ENCODE data around the gene ECEL1. TPM values are rescaled to one million over a fixed set of nuclear protein-coding genes. Genes with fewer than 3 reads are reported as not detected.

ECEL1 gene
- total and polyA plus RNA-seq, 2 of the 4 experiments (the other 2 are of a cell fraction), result not detected

GRCh38 chr2:232435375-232435648 is 52.3 kb downstream of the ECEL1 start:
- Histone ChIP-seq H4K20me1 (ENCODE audit: insufficient read depth, low read length) (no peaks in the 10 kb centered on the region), H2AFZ (replicated peaks; ENCODE audit: low read length, poor library complexity) (no peak overlapping the region), H3K27me3 (ENCODE audit: control insufficient read depth, insufficient read depth, low read length) (peaks cover 31% of the 10 kb centered on the region), H2BK120ac (ENCODE audit: low read depth, low read length) (no peak overlapping the region), H2AK5ac (ENCODE audit: low read depth, low read length) (no peak overlapping the region), H3K36me3 (ENCODE audit: control insufficient read depth, insufficient read depth, low read length) (no peaks in the 10 kb centered on the region), H2BK15ac (ENCODE audit: low read depth, low read length) (no peak overlapping the region), H4K91ac (ENCODE audit: insufficient read depth, low read depth, low read length) (no peak overlapping the region), H3K79me1 (ENCODE audit: low read depth in 1 of 2, low read length in 2 of 2) (no peaks in the 10 kb centered on the region), H3K56ac (ENCODE audit: extremely low read depth, insufficient read depth, low read length) (no peak overlapping the region), H3K27ac (ENCODE audit: insufficient read depth, low read length) (no peak overlapping the region), H3K4ac (ENCODE audit: low read depth, low read length) (no peak overlapping the region), H3K4me1 (ENCODE audit: control insufficient read depth, insufficient read depth, low read length) (no peaks in the 10 kb centered on the region), H3K9ac (ENCODE audit: low read depth, low read length) (no peak overlapping the region), H3K4me2 (ENCODE audit: low read depth, low read length) (no peak overlapping the region), H3K18ac (ENCODE audit: low read depth, low read length) (no peak overlapping the region), H3K23ac (ENCODE audit: low read depth, low read length) (no peak overlapping the region), H3K9me3 (ENCODE audit: control insufficient read depth, insufficient read depth, low read length) (no peaks in the 10 kb centered on the region), H3K9me1 (ENCODE audit: insufficient read depth, low read length) (no peaks in the 10 kb centered on the region), H2BK20ac (ENCODE audit: low read depth, low read length) (no peak overlapping the region), H3K4me3 (ENCODE audit: insufficient read depth, low read depth, low read length) (no peak overlapping the region), H4K8ac (ENCODE audit: low read depth in 2 of 2, low read length in 2 of 2) (no peak overlapping the region), H2BK5ac (ENCODE audit: low read depth, low read length, poor library complexity, severe bottlenecking) (no peak overlapping the region), H4K5ac (ENCODE audit: low read depth, low read length) (no peak overlapping the region), H2AK9ac (replicated peaks; ENCODE audit: low read depth, low read length, poor library complexity) (no peak overlapping the region), H3K14ac (replicated peaks; ENCODE audit: low read depth, low read length) (no peak overlapping the region)
- no TSS peak for BruUV-seq (replicated peaks)
- TF ChIP-seq POLR2A (IDR thresholded peaks at IDR 0.05; ENCODE audit: low read depth, low read length) (no peak), CEBPB (IDR thresholded peaks at IDR 0.05; ENCODE audit: low read depth, low read length) (no peak), SMC3 (IDR thresholded peaks at IDR 0.05; ENCODE audit: low read depth, low read length) (no peak), RCOR1 (IDR thresholded peaks at IDR 0.05; ENCODE audit: insufficient replicate concordance, low read length) (no peak), RFX5 (IDR thresholded peaks at IDR 0.05; ENCODE audit: low read depth, low read length) (no peak), BHLHE40 (IDR thresholded peaks at IDR 0.05; ENCODE audit: low read depth, low read length) (no peak), CHD1 (IDR thresholded peaks at IDR 0.05; ENCODE audit: low read depth, low read length) (no peak), MAFK (IDR thresholded peaks at IDR 0.05; ENCODE audit: low read depth, low read length) (no peak), MXI1 (IDR thresholded peaks at IDR 0.05; ENCODE audit: borderline replicate concordance, low read depth, low read length) (no peak), NFE2L2 (IDR thresholded peaks at IDR 0.05; ENCODE audit: low read depth, low read length) (no peak), ELK1 (IDR thresholded peaks at IDR 0.05; ENCODE audit: borderline replicate concordance, low read depth, low read length) (no peak), FOS (IDR thresholded peaks at IDR 0.05; ENCODE audit: low read depth, low read length) (no peak), USF2 (IDR thresholded peaks at IDR 0.05; ENCODE audit: low read depth, low read length) (no peak), CTCF (conservative IDR thresholded peaks at IDR 0.05; ENCODE audit: low read depth, low read length) (no peak), MAZ (IDR thresholded peaks at IDR 0.05; ENCODE audit: borderline replicate concordance, low read depth, low read length) (no peak), RAD21 (IDR thresholded peaks at IDR 0.05; ENCODE audit: low read length) (no peak)
- WGBS, 2 experiments (ENCODE audit: extremely low coverage in 2 of 2, insufficient read length in 1 of 2), result 70% methylated on average over 3 of the region's 4 CpGs; no CpG with 5 or more reads in 1 of the 2 experiments
- CTCF ChIA-PET, result no interaction called here
- in situ Hi-C loops (cut with MboI; ENCODE audit: low sequenced_read_pairs), result no loop called here
- POLR2A ChIA-PET (ENCODE audit: unreplicated experiment), result no interaction called here
- dilution Hi-C loops (cut with HindIII; ENCODE audit: low sequenced_read_pairs, unreplicated experiment), result no loop called here
- no peak for ATAC-seq (ENCODE audit: low read depth)
- no peak for DNase-seq
- intact Hi-C loops (cut with micrococcal nuclease), result no loop called here
